ENCODE measurements around the gene LAMTOR2.

LAMTOR2 gene

GRCh38 chr1:156090840-156091188, 36.2 kb downstream of the LAMTOR2 start:
- no peak overlapping the region for H3K27ac ChIP-seq
- TF ChIP-seq ZFX (IDR thresholded peaks at IDR 0.05) (no peak), CTCF (conservative IDR thresholded peaks at IDR 0.05) (peak; percentile 92)

- H3K27ac ChIP-seq, result no peak overlapping the region
- TF ChIP-seq CTCF (conservative IDR thresholded peaks at IDR 0.05), result no peak
- TF ChIP-seq ZFX (IDR thresholded peaks at IDR 0.05), result no peak
These were observed 37.0 kb downstream of the LAMTOR2 start for GRCh38 chr1:156091610-156092009.

GRCh38 chr1:156095906-156096508, 41.4 kb downstream of the LAMTOR2 start:
- H3K27ac ChIP-seq, result no peak overlapping the region

GRCh38 chr1:156096640-156097391, 42.2 kb downstream of the LAMTOR2 start:
- no peak overlapping the region for H3K27ac ChIP-seq
- TF ChIP-seq CTCF (conservative IDR thresholded peaks at IDR 0.05), result peak; percentile 99
- TF ChIP-seq ZFX (IDR thresholded peaks at IDR 0.05), result no peak

More at GRCh38 chr1:156095906-156096508, 41.4 kb downstream of the LAMTOR2 start:
- TF ChIP-seq CTCF (conservative IDR thresholded peaks at IDR 0.05) (0 out of 2 replicates have a peak, but pooled peaks have one; percentile 34), ZFX (IDR thresholded peaks at IDR 0.05) (no peak)

- H3K27ac ChIP-seq, result no peak overlapping the region
- TF ChIP-seq CTCF (conservative IDR thresholded peaks at IDR 0.05) (no peak), ZFX (IDR thresholded peaks at IDR 0.05) (no peak)
These were observed 43.1 kb downstream of the LAMTOR2 start for GRCh38 chr1:156097499-156098178.

- TF ChIP-seq CTCF (conservative IDR thresholded peaks at IDR 0.05), result no peak
- TF ChIP-seq ZFX (IDR thresholded peaks at IDR 0.05), result no peak
- no peak overlapping the region for H3K27ac ChIP-seq
These were observed 44.2 kb downstream of the LAMTOR2 start for GRCh38 chr1:156098784-156099183.

GRCh38 chr1:156099282-156099681, 44.7 kb downstream of the LAMTOR2 start:
- TF ChIP-seq ZFX (IDR thresholded peaks at IDR 0.05) (no peak), CTCF (conservative IDR thresholded peaks at IDR 0.05) (no peak)

More at GRCh38 chr1:156099282-156099681, 44.7 kb downstream of the LAMTOR2 start:
- no peak overlapping the region for H3K27ac ChIP-seq

All from C4-2B (cell line).